ENCODE results near the gene FNDC3B.

Gene FNDC3B

GRCh38 chr3:172096881-172097420 is 57.6 kb downstream of the FNDC3B start:
- peak; percentile 28 for DNase-seq

GRCh38 chr3:172097585-172097984 is 58.2 kb downstream of the FNDC3B start:
- DNase-seq = no peak

GRCh38 chr3:172098698-172099494 is 59.5 kb downstream of the FNDC3B start:
- DNase-seq = no peak

GRCh38 chr3:172099495-172099808 is 60.1 kb downstream of the FNDC3B start:
- DNase-seq = no peak

- DNase-seq = no peak
Observed at GRCh38 chr3:172100482-172100881, 61.1 kb downstream of the FNDC3B start.

- DNase-seq = no peak
Observed at GRCh38 chr3:172101107-172101506, 61.7 kb downstream of the FNDC3B start.

- DNase-seq = no peak
Observed at GRCh38 chr3:172102123-172102882, 62.9 kb downstream of the FNDC3B start.

- no peak for DNase-seq
Observed at GRCh38 chr3:172102883-172103310, 63.5 kb downstream of the FNDC3B start.

- DNase-seq = peak; percentile 75
Observed at GRCh38 chr3:172103724-172104123, 64.3 kb downstream of the FNDC3B start.

GRCh38 chr3:172104471-172105072 is 65.2 kb downstream of the FNDC3B start:
- no peak for DNase-seq

- DNase-seq = no peak
Observed at GRCh38 chr3:172106037-172106954, 66.9 kb downstream of the FNDC3B start.

GRCh38 chr3:172106989-172107388 is 67.6 kb downstream of the FNDC3B start:
- peak; percentile 75 for DNase-seq

- DNase-seq = peak; percentile 56
Observed at GRCh38 chr3:172107403-172107802, 68.0 kb downstream of the FNDC3B start.

GRCh38 chr3:172110127-172110779 is 70.9 kb downstream of the FNDC3B start:
- DNase-seq = no peak

GRCh38 chr3:172111163-172111562 is 71.8 kb downstream of the FNDC3B start:
- DNase-seq = no peak

GRCh38 chr3:172112078-172112733 is 72.8 kb downstream of the FNDC3B start:
- no peak for DNase-seq

- no peak for DNase-seq
Observed at GRCh38 chr3:172112734-172113120, 73.3 kb downstream of the FNDC3B start.

GRCh38 chr3:172113710-172114109 is 74.3 kb downstream of the FNDC3B start:
- no peak for DNase-seq

- DNase-seq = no peak
Observed at GRCh38 chr3:172115059-172115458, 75.7 kb downstream of the FNDC3B start.

- DNase-seq = peak; percentile 56
Observed at GRCh38 chr3:172115787-172116186, 76.4 kb downstream of the FNDC3B start.

GRCh38 chr3:172118019-172118418 is 78.6 kb downstream of the FNDC3B start:
- DNase-seq = no peak

Measured in fibroblast of skin of abdomen (primary cell).